Lung (tissue), 12 donors: ENCODE data around the gene REC114. TPM values are rescaled to one million over a fixed set of nuclear protein-coding genes. Genes with fewer than 3 reads are reported as not detected.
"Not testable (repeated sequence)": the region's sequence is repeated elsewhere in the genome, so short reads cannot be mapped to it uniquely, and the experiment has no call there.

ENCODE experiments used
- ATAC-seq: fragments of 200-7000 bp; cut with Tn5 transposase; one replicate; pipeline ENCODE4 v1.9.1; 2020; ENCODE audit warnings: moderate number of reproducible peaks; ENCODE audit not compliant: insufficient read depth, low FRiP score
- DNase-seq, 3 donors: peaks; one replicate each; pipeline ENCODE4 v3.0.0-alpha.2; 2013 to 2017
- H3K27ac ChIP-seq, 2 donors: one replicate each; pipeline ENCODE4 v1.5.1; 2013; ENCODE audit warnings: mild to moderate bottlenecking in 2 of 2, moderate library complexity in 2 of 2, control low read depth in 1 of 2, inconsistent platforms in 1 of 2, low read depth in 1 of 2, low read length in 1 of 2
- H3K27me3 ChIP-seq, 3 donors: one replicate each; pipeline ENCODE4 v1.5.1; 2013; ENCODE audit warnings: low read length in 2 of 3; ENCODE audit not compliant: control insufficient read depth in 3 of 3, insufficient read depth in 3 of 3
- H3K36me3 ChIP-seq, 4 donors: one replicate each; pipeline ENCODE4 v1.5.1; 2013; ENCODE audit warnings: low read length in 4 of 4, mild to moderate bottlenecking in 1 of 4, moderate library complexity in 1 of 4; ENCODE audit not compliant: control insufficient read depth in 4 of 4, insufficient read depth in 4 of 4
- H3K4me1 ChIP-seq, 5 donors: one replicate each; pipeline ENCODE4 v1.5.1; 2013; ENCODE audit warnings: low read length in 5 of 5, mild to moderate bottlenecking in 2 of 5, moderate library complexity in 1 of 5; ENCODE audit not compliant: control insufficient read depth in 5 of 5, insufficient read depth in 5 of 5
- H3K4me3 ChIP-seq: one replicate; pipeline ENCODE4 v1.5.1; 2013; ENCODE audit warnings: mild to moderate bottlenecking, control low read depth, moderate library complexity
- H3K9ac ChIP-seq, 2 donors: one replicate each; pipeline ENCODE4 v1.5.1; 2013; ENCODE audit warnings: low read length in 2 of 2, control low read depth in 1 of 2; ENCODE audit not compliant: insufficient read depth in 1 of 2
- H3K9me3 ChIP-seq, 4 donors: one replicate each; pipeline ENCODE4 v1.5.1; 2013; ENCODE audit warnings: low read length in 3 of 4, mild to moderate bottlenecking in 1 of 4, moderate library complexity in 1 of 4; ENCODE audit not compliant: control insufficient read depth in 4 of 4, insufficient read depth in 3 of 4
- whole genome bisulfite sequencing, 2 donors: extraction: QIAGEN DNeasy Blood & Tissue Kit; methylation state at CpG; one replicate each; pipeline ENCODE4 v1.1.7; 2013; 5-methylcytosine and 5-hydroxymethylcytosine counted together
- polyA plus RNA-seq, 2 donors: library from polyadenylated mRNA; stranded (reverse); fragments of 200-250 nt; gene quantifications; one replicate each; pipeline ENCODE4 v1.2.1, GENCODE V29; 2013
- total RNA-seq, 2 donors: library from RNA; depleted of rRNA in 1 of 2; stranded (reverse); fragments of >200 nt in 1 of 2; gene quantifications; one replicate each; pipeline ENCODE4 v1.2.1, GENCODE V29; 2014 to 2021
- TF ChIP-seq, protein P1 (sequence below): IDR thresholded peaks from 2 replicates; pipeline ENCODE4 v1.5.1; 2012; ENCODE audit warnings: mild to moderate bottlenecking; ENCODE audit errors: control extremely low read depth, extremely low read depth
- donor health status: control.
- donor health status: control.
- donor health status: Bipolar disorder and iron deficiency.
- donor health status: healthy.
- donor health status: DM: yes; HTN: yes; CAD: no.

Gene REC114
- total and polyA plus RNA-seq, 4 donors = 0.15 TPM; not detected in 3

- DNase-seq = no peak
- Histone ChIP-seq H3K4me3 (no peak overlapping the region), H3K27me3 (peaks cover 0 to 4% (median 0%) of the 10 kb centered on the region in 3 donors), H3K4me1 (no peaks in the 10 kb centered on the region), H3K27ac (no peak overlapping the region), H3K9me3 (no peaks in the 10 kb centered on the region), H3K36me3 (no peaks in the 10 kb centered on the region), H3K9ac (no peak overlapping the region)
- TF ChIP-seq, protein P1, sequence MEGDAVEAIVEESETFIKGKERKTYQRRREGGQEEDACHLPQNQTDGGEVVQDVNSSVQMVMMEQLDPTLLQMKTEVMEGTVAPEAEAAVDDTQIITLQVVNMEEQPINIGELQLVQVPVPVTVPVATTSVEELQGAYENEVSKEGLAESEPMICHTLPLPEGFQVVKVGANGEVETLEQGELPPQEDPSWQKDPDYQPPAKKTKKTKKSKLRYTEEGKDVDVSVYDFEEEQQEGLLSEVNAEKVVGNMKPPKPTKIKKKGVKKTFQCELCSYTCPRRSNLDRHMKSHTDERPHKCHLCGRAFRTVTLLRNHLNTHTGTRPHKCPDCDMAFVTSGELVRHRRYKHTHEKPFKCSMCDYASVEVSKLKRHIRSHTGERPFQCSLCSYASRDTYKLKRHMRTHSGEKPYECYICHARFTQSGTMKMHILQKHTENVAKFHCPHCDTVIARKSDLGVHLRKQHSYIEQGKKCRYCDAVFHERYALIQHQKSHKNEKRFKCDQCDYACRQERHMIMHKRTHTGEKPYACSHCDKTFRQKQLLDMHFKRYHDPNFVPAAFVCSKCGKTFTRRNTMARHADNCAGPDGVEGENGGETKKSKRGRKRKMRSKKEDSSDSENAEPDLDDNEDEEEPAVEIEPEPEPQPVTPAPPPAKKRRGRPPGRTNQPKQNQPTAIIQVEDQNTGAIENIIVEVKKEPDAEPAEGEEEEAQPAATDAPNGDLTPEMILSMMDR = no peak
- WGBS, 2 donors = 35 to 42% methylated on average over 5 of the region's 5 CpGs
- no peak for ATAC-seq
Measured at GRCh38 chr15:73426323-73426994, 16.5 kb upstream of the REC114 start.

DNA sequence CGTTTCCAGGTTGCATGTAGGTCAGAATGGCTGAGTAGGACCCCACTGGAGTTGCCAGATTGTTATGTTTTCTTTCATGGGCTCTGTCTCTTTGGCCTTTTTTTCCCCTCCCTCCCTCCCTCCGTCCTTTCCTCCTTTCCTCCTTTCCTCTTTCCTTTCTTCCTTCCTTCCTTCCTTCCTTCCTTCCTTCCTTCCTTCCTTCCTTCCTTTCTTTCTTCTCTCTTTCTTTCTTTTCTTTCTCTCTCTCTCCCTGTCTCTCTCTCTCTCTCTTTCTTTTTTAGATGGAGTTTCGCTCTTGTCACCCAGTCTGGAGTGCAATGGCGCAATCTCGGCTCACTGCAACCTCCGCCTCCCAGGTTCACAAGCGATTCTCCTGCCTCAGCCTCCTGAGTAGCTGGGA lies 11.6 kb upstream of the REC114 start:
- H3K27me3 ChIP-seq, H3K9me3 ChIP-seq, H3K27ac ChIP-seq, H3K9ac ChIP-seq, ATAC-seq, H3K4me3 ChIP-seq, H3K4me1 ChIP-seq, H3K36me3 ChIP-seq, DNase-seq: not testable (repeated sequence)
- 87 to 89% methylated on average over 7 of the region's 7 CpGs for WGBS, 2 donors

GRCh38 chr15:73433873-73434272 lies 9.1 kb upstream of the REC114 start:
- DNase-seq (no peak), ATAC-seq (no peak)
- TF ChIP-seq, protein P1 = no peak
- no peaks in the 10 kb centered on the region for H3K4me1 ChIP-seq
- H3K27me3 ChIP-seq = peaks cover 0 to 10% (median 0%) of the 10 kb centered on the region in 3 donors
- H3K9me3 ChIP-seq = peaks cover 0 to 2% (median 0%) of the 10 kb centered on the region in 4 donors
- whole genome bisulfite sequencing, 2 donors = 83 to 88% methylated on average over 4 of the region's 4 CpGs
- no peak overlapping the region for H3K4me3 ChIP-seq
- no peak overlapping the region for H3K9ac ChIP-seq
- H3K27ac ChIP-seq = no peak overlapping the region
- no peaks in the 10 kb centered on the region for H3K36me3 ChIP-seq

GRCh38 chr15:73436613-73437012 lies 6.4 kb upstream of the REC114 start:
- 86 to 87% methylated on average over 2 of the region's 2 CpGs for WGBS, 2 donors
- H3K36me3 ChIP-seq = no peaks in the 10 kb centered on the region
- H3K27ac ChIP-seq = no peak overlapping the region
- H3K27me3 ChIP-seq = peaks cover 0 to 11% (median 2%) of the 10 kb centered on the region in 3 donors
- H3K9me3 ChIP-seq = peaks cover 0 to 2% (median 0%) of the 10 kb centered on the region in 4 donors
- DNase-seq (no peak), ATAC-seq (no peak)
- H3K4me3 ChIP-seq = no peak overlapping the region
- H3K4me1 ChIP-seq = no peaks in the 10 kb centered on the region
- TF ChIP-seq, protein P1 = no peak
- no peak overlapping the region for H3K9ac ChIP-seq
